DND-41 (cell line): Measurements from ENCODE around the gene ZNF211.

ENCODE experiments used
- ATAC-seq: fragments of 200-7000 bp; cut with Tn5 transposase; 3 replicates; pipeline ENCODE4 v1.9.1; 2021; ENCODE audit warnings: low read depth; ENCODE audit not compliant: insufficient read depth
- DNase-seq: peaks from one replicate; pipeline ENCODE4 v3.0.0-alpha.2; 2020
- H2AFZ ChIP-seq: 2 replicates; pipeline ENCODE4 v1.6.0; 2012; ENCODE audit warnings: low read depth, low read length
- H3K27ac ChIP-seq: 2 replicates; pipeline ENCODE4 v1.5.1; 2012; ENCODE audit warnings: low read length, inconsistent platforms
- H3K27me3 ChIP-seq: fragments of 200-600 bp; sonication (generic); 2 replicates; pipeline ENCODE4 v1.6.0; 2012; ENCODE audit warnings: low read length, mild to moderate bottlenecking, inconsistent platforms; ENCODE audit not compliant: insufficient read depth, poor library complexity
- H3K36me3 ChIP-seq: 2 replicates; pipeline ENCODE4 v1.5.1; 2012; ENCODE audit warnings: low read length, inconsistent platforms; ENCODE audit not compliant: insufficient read depth
- H3K4me1 ChIP-seq: 2 replicates; pipeline ENCODE4 v1.5.1; 2012; ENCODE audit warnings: mild to moderate bottlenecking, low read length; ENCODE audit not compliant: insufficient read depth
- H3K4me2 ChIP-seq: 2 replicates; pipeline ENCODE4 v1.6.0; 2012; ENCODE audit warnings: mild to moderate bottlenecking, moderate library complexity, low read length, inconsistent platforms; ENCODE audit not compliant: insufficient read depth
- H3K4me3 ChIP-seq, 2 experiments: fragments of 200-600 bp in 1 of 2; shearing (Covaris generic) in 1 of 2; 2 replicates each; pipeline ENCODE4 v1.5.1; 2012 to 2016; ENCODE audit warnings: inconsistent platforms in 2 of 2, low read length in 2 of 2, mild to moderate bottlenecking in 2 of 2, low read depth in 1 of 2, moderate library complexity in 1 of 2
- H3K79me2 ChIP-seq: 2 replicates; pipeline ENCODE4 v1.6.0; 2012; ENCODE audit warnings: low read length, inconsistent platforms; ENCODE audit not compliant: insufficient read depth
- H3K9ac ChIP-seq: 2 replicates; pipeline ENCODE4 v1.6.0; 2012; ENCODE audit warnings: low read depth, mild to moderate bottlenecking, inconsistent platforms, low read length, moderate library complexity
- H3K9me3 ChIP-seq: 2 replicates; pipeline ENCODE4 v1.5.1; 2012; ENCODE audit warnings: low read length, moderate library complexity, mild to moderate bottlenecking, inconsistent platforms; ENCODE audit not compliant: insufficient read depth, severe bottlenecking
- H4K20me1 ChIP-seq: 2 replicates; pipeline ENCODE4 v1.6.0; 2012; ENCODE audit warnings: low read length; ENCODE audit not compliant: insufficient read depth
- EZH2 ChIP-seq: IDR thresholded peaks from 3 replicates; pipeline ENCODE4 v1.6.1; 2012; ENCODE audit warnings: borderline replicate concordance, low read depth, mild to moderate bottlenecking, moderate library complexity, low read length, inconsistent platforms; ENCODE audit not compliant: severe bottlenecking
- TF ChIP-seq, protein P1 (sequence below): IDR thresholded peaks from 2 replicates; pipeline ENCODE4 v1.5.1; 2012; ENCODE audit warnings: borderline replicate concordance, low read length, moderate library complexity, mild to moderate bottlenecking; ENCODE audit not compliant: poor library complexity, severe bottlenecking; ENCODE audit errors: extremely low read depth

Gene ZNF211

DNA sequence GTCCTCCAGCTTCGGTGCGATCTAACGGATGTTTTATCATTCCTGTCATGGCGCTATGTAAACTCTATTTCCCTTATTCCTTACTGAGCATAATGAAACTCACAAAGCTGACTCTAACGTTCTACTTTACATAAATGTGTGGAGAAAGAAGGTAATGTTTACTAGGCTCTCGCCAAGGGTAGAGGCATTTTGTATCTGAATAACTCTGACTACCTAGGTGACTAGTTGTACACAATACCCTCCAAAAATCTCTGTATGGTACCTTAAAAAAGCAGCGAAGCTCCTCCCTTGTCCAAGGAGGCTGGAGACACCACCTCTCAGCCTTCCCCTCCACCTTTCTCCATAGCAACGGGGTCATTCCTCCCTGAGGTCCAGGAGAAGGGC is 33.6 kb upstream of the ZNF211 start:
- Histone ChIP-seq H3K27me3 (no peaks in the 10 kb centered on the region), H3K9me3 (peaks cover 20% of the 10 kb centered on the region), H3K36me3 (peaks cover 37% of the 10 kb centered on the region), H3K27ac (peak overlapping the region; percentile 70), H3K4me2 (peak overlapping the region; percentile 94), H2AFZ (peak overlapping the region; percentile 85), H4K20me1 (no peaks in the 10 kb centered on the region), H3K4me3 (peak overlapping the region; percentile 36 to 87), H3K9ac (peak overlapping the region; percentile 75), H3K79me2 (peaks cover 48% of the 10 kb centered on the region), H3K4me1 (peaks cover 25% of the 10 kb centered on the region)
- peak; percentile 53 for ATAC-seq
- DNase-seq, result no peak
- TF ChIP-seq, protein P1, sequence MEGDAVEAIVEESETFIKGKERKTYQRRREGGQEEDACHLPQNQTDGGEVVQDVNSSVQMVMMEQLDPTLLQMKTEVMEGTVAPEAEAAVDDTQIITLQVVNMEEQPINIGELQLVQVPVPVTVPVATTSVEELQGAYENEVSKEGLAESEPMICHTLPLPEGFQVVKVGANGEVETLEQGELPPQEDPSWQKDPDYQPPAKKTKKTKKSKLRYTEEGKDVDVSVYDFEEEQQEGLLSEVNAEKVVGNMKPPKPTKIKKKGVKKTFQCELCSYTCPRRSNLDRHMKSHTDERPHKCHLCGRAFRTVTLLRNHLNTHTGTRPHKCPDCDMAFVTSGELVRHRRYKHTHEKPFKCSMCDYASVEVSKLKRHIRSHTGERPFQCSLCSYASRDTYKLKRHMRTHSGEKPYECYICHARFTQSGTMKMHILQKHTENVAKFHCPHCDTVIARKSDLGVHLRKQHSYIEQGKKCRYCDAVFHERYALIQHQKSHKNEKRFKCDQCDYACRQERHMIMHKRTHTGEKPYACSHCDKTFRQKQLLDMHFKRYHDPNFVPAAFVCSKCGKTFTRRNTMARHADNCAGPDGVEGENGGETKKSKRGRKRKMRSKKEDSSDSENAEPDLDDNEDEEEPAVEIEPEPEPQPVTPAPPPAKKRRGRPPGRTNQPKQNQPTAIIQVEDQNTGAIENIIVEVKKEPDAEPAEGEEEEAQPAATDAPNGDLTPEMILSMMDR, result no peak
- no peak for TF ChIP-seq EZH2

- Histone ChIP-seq H3K9ac (peak within 1 kb of the TSS; percentile 75), H2AFZ (peak within 1 kb of the TSS; percentile 85), H3K79me2 (peaks cover 48% of the 10 kb centered on the region), H3K4me1 (peaks cover 25% of the 10 kb centered on the region), H3K4me2 (peak within 1 kb of the TSS; percentile 94), H3K4me3 (peak within 1 kb of the TSS; percentile 36 to 87), H3K27ac (peak within 1 kb of the TSS; percentile 70), H3K36me3 (peaks cover 42% of the 10 kb centered on the region), H3K9me3 (peaks cover 24% of the 10 kb centered on the region), H4K20me1 (no peaks in the 10 kb centered on the region), H3K27me3 (no peaks in the 10 kb centered on the region)
- ATAC-seq (peak; percentile 98), DNase-seq (peak; percentile 90)
- TF ChIP-seq EZH2, result no peak
- TF ChIP-seq, protein P1, result no peak
Observed at GRCh38 chr19:57599761-57600383, 33.1 kb upstream of the ZNF211 start, which contains the start of gene ZNF530. Gene ZNF530, plus strand, starts transcription at chr19:57599885. Its CDS starts 4,461 bp downstream, at chr19:57604346.

DNA sequence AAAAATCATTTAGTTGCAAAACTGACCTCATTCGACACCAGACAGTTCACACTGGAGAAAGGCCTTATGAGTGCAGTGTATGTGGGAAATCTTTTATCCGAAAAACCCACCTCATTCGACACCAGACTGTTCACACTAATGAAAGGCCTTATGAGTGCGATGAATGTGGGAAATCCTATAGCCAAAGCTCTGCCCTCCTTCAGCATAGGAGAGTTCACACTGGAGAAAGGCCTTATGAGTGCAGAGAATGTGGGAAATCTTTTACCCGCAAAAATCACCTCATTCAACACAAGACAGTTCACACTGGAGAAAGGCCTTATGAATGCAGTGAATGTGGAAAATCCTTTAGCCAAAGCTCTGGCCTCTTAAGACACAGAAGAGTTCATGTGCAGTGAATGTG is 26.0 kb upstream of the ZNF211 start:
- Histone ChIP-seq H3K9ac (no peak overlapping the region), H3K36me3 (peaks cover 66% of the 10 kb centered on the region), H4K20me1 (no peaks in the 10 kb centered on the region), H3K79me2 (peaks cover 18% of the 10 kb centered on the region), H2AFZ (no peak overlapping the region), H3K9me3 (peaks cover 50% of the 10 kb centered on the region), H3K27me3 (no peaks in the 10 kb centered on the region), H3K4me3 (no peak overlapping the region), H3K4me1 (no peaks in the 10 kb centered on the region), H3K4me2 (no peak overlapping the region), H3K27ac (no peak overlapping the region)
- ATAC-seq, result no peak
- TF ChIP-seq, protein P1, result no peak
- no peak for TF ChIP-seq EZH2
- no peak for DNase-seq
